GM19468 (cell line): ENCODE data around the gene COX7A2.

Experiments
- ATAC-seq: cut with Tn5 transposase; IDR thresholded peaks from one replicate; pipeline ENCODE4 v1.9.1; 2021; ENCODE audit warnings: mild to moderate bottlenecking, moderate library complexity, moderate number of reproducible peaks; ENCODE audit not compliant: unreplicated experiment; ENCODE audit errors: extremely low read depth

COX7A2 gene

DNA sequence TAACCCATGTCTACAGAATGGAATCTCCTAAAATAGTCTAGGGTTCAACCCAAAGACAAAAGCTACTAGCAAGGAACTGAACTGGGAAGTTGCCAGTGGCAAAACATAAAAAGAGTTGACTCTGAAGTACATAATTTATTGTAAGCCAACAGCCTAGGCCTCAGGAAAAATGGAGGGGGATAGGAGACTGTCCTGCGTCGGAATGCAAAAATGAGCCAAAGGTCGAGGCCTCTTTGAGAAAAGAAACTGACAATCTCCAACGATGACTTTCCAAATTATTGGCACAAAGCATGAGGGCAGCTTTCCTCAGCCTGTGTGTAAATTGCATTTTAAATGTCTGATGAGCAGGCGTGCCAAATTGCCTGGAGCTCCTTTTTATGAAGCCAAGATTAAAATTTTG, 39.9 kb downstream of the COX7A2 start:
- no peak for ATAC-seq

DNA sequence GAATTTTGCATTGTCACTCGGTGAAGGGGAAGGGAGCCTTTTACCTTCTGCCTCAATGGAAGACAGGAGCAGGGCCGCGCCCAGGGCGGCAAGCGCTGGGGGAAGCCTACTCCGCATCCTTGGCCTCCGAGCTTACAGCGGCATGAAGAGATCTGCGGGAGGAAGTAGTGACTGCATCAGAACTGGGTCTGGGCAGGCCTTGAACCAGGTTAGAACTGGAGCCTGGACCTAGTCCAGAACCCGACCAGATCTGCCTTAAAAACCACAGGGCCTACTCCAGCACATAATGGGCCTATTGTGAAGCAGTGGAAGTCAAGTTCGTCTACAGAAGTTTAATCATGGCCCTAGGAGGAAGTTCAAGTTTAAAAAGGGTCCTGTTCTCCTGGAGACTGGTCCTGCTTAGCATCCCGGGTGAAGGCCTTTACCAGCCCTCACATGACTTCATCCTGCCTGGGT, 40.9 kb downstream of the COX7A2 start:
- no peak for ATAC-seq

DNA sequence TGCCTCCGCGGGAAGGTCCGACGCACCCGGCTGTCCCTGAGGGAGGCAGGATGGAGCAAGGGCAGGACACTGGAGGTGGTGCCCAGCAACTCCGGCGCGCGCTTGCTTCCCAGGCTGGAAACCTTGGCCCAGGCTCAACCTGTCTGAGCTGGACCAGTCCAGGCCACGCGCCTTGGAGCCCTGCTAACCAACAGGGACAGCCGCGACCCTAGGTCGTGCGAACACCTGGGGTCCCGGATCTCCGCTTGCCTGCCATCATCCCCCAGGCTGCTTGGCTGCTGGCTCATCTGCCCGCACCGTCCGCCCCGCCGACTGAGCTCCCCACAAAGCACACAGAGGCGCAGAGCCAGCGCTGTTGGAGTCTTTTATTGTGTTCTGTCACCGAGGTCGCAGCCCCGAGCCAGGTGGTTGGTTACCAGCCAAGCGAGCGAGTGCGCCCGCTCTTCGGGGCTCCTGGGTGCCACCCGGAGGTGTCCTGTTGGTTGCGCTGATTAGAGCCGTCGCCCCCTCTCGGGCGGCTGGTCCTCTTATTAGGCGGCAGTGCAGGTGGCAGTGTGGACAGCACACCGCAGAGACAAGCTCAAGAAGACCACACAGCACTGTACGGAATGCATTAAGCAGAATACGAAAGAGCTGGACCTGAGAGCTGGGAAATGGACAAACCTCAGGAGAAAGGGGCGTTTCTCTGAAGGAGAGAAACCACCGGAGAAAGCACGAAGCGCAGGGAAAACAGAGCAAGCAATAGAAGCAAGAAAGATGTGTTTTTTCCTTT, 41.5 kb downstream of the COX7A2 start:
- ATAC-seq, result no peak

DNA sequence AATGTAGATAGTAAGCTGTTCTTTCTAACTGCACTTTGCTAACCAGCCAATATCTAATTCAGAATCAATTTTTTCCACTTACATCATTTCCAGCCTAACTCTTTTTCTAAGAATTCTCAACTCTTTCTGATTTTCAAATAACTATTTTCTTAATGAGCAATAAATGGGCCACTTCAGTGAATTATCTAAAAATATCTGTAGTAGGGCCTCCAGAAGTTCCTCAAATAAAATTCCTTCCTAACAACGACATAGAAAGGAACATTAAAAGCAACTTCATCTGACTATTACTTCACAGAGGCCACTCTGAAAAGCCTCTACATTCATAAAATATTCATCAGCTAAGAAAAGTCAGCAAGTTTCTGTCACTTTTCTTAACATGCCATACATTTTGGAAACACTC, 42.6 kb downstream of the COX7A2 start:
- no peak for ATAC-seq

DNA sequence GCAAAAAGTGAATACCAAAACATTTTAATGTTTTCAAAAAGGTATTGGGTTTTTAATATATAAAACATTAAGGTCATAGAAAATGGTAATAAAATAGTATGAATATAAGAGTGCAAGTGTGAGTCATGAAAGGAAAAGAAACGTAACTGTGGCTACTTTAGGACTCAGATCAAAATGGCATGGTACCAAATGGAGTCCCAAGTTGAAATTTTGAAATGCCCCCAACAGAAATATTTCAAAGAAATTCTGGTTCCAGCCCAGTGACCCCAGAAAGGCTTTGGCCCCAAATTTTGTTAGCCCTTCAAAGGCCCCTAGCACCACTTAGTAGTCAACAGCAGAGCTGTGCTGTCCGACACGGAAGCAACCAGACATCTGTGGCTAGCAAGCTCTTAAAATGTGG, 43.7 kb downstream of the COX7A2 start:
- ATAC-seq, result no peak

DNA sequence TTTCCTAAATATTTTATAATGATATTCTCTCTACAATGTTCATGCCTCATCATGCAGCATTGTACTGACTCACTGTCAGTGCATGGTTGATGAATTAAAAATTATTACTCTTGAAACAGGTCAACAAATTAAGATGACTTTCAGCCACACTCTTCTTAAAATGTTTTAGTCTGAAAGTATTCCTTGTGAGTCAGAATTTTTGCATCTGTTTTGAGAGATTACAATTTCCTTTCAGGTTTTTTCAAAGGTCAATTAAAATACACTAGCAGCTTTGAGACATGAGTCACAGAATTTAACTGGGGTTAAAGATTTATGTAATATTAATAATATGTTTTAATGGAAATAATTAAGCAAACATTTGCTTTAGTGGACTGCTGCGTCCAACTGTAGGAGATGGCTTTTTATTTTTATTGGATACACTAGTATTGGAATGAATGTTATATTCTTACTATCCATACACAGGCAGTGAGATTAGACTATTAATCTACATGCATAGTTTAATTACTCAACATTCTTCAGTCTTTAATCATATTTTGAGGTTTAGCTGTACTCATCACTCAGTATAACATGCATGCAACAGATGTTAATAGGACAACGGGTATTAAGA, 47.4 kb downstream of the COX7A2 start:
- ATAC-seq, result no peak

DNA sequence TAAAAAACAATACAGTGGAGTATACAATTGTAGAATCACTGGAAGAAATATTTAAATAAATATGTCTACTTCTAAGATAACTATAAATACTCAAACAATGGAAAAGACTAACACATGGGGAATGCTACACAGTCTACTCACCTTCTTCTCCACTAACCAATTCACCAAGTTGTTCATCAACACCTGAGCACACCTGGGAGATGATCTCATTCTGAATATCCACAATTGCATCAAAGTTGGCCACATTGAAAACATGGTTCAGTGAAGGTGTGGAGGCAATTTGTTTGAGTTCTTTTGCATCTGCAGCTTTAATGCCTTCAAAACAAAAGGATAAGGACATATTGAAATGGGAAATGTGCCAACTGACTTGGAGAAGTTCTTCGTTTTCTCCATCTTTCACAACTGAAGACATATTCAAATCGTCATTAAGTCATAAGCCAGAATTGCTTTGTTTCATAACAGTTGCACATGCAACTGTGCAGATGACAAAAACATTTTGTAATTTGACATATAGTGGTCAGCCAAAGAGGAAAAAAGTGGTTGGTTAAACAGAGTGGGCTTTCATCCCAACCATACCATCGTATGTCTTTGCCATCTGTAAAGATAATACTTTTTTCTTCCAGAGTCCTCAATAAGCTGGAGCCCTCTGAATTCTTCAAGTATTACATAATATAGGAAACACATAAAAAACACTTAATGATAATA, 55.2 kb downstream of the COX7A2 start:
- no peak for ATAC-seq
